H1 (cell line): Measurements from ENCODE around the gene MAB21L3. TPM values are rescaled to one million over a fixed set of nuclear protein-coding genes. Genes with fewer than 3 reads are reported as not detected.

Experiments used
- POLR2A ChIP-seq, 2 experiments: IDR thresholded peaks; 1 replicate in 1 of 2; 2 replicates in 1 of 2; pipeline ENCODE4 v1.6.1; 2011; ENCODE audit warnings: low read depth in 2 of 2, low read length in 2 of 2, mild to moderate bottlenecking in 2 of 2; ENCODE audit errors: control extremely low read depth in 1 of 2
- RXRA ChIP-seq: IDR thresholded peaks from 2 replicates; pipeline ENCODE4 v1.6.1; 2011; ENCODE audit warnings: low read depth, mild to moderate bottlenecking, low read length, moderate library complexity; ENCODE audit not compliant: insufficient read depth
- SAP30 ChIP-seq: fragments of 300-600 bp; sonication (generic); IDR thresholded peaks from 2 replicates; pipeline ENCODE4 v1.7.1; 2012; ENCODE audit warnings: low read length, moderate library complexity, mild to moderate bottlenecking, inconsistent platforms; ENCODE audit not compliant: insufficient read depth, insufficient replicate concordance
- TCF12 ChIP-seq: IDR thresholded peaks from 2 replicates; pipeline ENCODE4 v1.6.1; 2011; ENCODE audit warnings: low read depth, mild to moderate bottlenecking, low read length
- polyA plus RNA-seq, 7 experiments: library from polyadenylated mRNA; depleted of rRNA in 3 of 7; stranded (reverse) in 5 of 7; unstranded in 2 of 7; fragments of >200 nt in 5 of 7; fragments of 200-250 nt in 2 of 7; gene quantifications; 1 replicate in 5 of 7; 2 replicates in 1 of 7; 4 replicates in 1 of 7; pipeline versions ENCODE4 v1.2.1 to v1.2.3, GENCODE V29; 2011 to 2013; ENCODE audit warnings: missing spikeins in 2 of 7, mixed read lengths in 2 of 7
- total RNA-seq: library from RNA; stranded (reverse); fragmentation: NEBNext Ultra II Directional; extraction: Animal tissue kit (Norgen Biotek cat#: 25700); gene quantifications from 2 replicates; pipeline ENCODE4 v1.2.1, GENCODE V29; 2021
- TF ChIP-seq, protein P1 (sequence below): IDR thresholded peaks from 2 replicates; pipeline ENCODE4 v1.6.1; 2012; ENCODE audit warnings: low read length, inconsistent platforms

MAB21L3 gene
- total and polyA plus RNA-seq, 2 of the 8 experiments (the other 6 are each of a cell fraction or from before 2014, with no cell fraction given) = not detected

DNA sequence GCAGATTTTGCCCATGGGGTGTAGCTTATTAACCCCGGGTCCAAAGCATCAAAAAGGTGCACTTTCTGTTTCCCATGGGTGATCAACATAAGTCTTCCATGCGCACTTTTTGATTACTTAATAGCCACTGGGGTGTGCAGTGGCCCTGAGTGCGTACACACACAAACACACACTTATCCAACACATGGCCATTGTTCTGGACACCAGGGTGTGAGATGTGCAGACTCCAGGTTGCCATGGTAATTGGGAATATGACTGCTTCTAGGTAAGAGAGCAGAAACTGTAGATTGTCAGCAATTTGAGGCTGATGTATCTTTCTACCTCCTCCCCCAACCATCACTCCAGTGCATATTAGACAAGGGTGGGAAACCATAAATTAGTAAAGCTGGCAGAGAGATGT lies 68.8 kb downstream of the MAB21L3 start (continued):
- TF ChIP-seq RXRA = no peak
- TF ChIP-seq POLR2A (IDR thresholded peaks at IDR 0.05; ENCODE audit: control extremely low read depth in 1 of 2, low read depth in 2 of 2, low read length in 2 of 2) = no peak
- TF ChIP-seq, protein P1, sequence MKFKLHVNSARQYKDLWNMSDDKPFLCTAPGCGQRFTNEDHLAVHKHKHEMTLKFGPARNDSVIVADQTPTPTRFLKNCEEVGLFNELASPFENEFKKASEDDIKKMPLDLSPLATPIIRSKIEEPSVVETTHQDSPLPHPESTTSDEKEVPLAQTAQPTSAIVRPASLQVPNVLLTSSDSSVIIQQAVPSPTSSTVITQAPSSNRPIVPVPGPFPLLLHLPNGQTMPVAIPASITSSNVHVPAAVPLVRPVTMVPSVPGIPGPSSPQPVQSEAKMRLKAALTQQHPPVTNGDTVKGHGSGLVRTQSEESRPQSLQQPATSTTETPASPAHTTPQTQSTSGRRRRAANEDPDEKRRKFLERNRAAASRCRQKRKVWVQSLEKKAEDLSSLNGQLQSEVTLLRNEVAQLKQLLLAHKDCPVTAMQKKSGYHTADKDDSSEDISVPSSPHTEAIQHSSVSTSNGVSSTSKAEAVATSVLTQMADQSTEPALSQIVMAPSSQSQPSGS = no peak
- no peak for TF ChIP-seq TCF12
- TF ChIP-seq SAP30 = no peak
